HG03354 (cell line): ENCODE results near the gene CASQ2.
A peak's percentile ranks its signal among the peaks of the same experiment; 100 is the strongest.

Experiments
- ATAC-seq: cut with Tn5 transposase; IDR thresholded peaks from one replicate; pipeline ENCODE4 v1.9.1; 2021; ENCODE audit warnings: mild to moderate bottlenecking; ENCODE audit not compliant: unreplicated experiment, poor library complexity, severe bottlenecking

CASQ2 gene

GRCh38 chr1:115744646-115745275, 23.8 kb downstream of the CASQ2 start:
- ATAC-seq, result no peak

GRCh38 chr1:115740811-115741210, 27.7 kb downstream of the CASQ2 start:
- ATAC-seq, result no peak

- ATAC-seq, result no peak
Measured at GRCh38 chr1:115732316-115732715, 36.2 kb downstream of the CASQ2 start.

- ATAC-seq, result peak; percentile 94
Measured at GRCh38 chr1:115729756-115730155, 38.8 kb downstream of the CASQ2 start.

- no peak for ATAC-seq
Measured at GRCh38 chr1:115728341-115728740, 40.2 kb downstream of the CASQ2 start.

GRCh38 chr1:115727706-115728249, 40.7 kb downstream of the CASQ2 start:
- no peak for ATAC-seq

GRCh38 chr1:115726570-115726969, 41.9 kb downstream of the CASQ2 start:
- ATAC-seq, result no peak

- no peak for ATAC-seq
Measured at GRCh38 chr1:115726161-115726560, 42.4 kb downstream of the CASQ2 start.

- ATAC-seq, result no peak
Measured at GRCh38 chr1:115725600-115725999, 42.9 kb downstream of the CASQ2 start.

- ATAC-seq, result no peak
Measured at GRCh38 chr1:115723756-115724155, 44.8 kb downstream of the CASQ2 start.

- no peak for ATAC-seq
Measured at GRCh38 chr1:115722221-115722620, 46.3 kb downstream of the CASQ2 start.

- ATAC-seq, result no peak
Measured at GRCh38 chr1:115719285-115719684, 49.2 kb downstream of the CASQ2 start.

- no peak for ATAC-seq
Measured at GRCh38 chr1:115718011-115718754, 50.3 kb downstream of the CASQ2 start.

- no peak for ATAC-seq
Measured at GRCh38 chr1:115717541-115717940, 51.0 kb downstream of the CASQ2 start.

GRCh38 chr1:115714572-115715141, 53.9 kb downstream of the CASQ2 start:
- ATAC-seq, result no peak

GRCh38 chr1:115713906-115714305, 54.6 kb downstream of the CASQ2 start:
- no peak for ATAC-seq

GRCh38 chr1:115712911-115713609, 55.5 kb downstream of the CASQ2 start:
- ATAC-seq, result no peak

- ATAC-seq, result no peak
Measured at GRCh38 chr1:115710859-115711624, 57.5 kb downstream of the CASQ2 start.

GRCh38 chr1:115706587-115707425, 61.7 kb downstream of the CASQ2 start:
- peak; percentile 68 for ATAC-seq
